HepG2 (cell line): ENCODE results near the gene DHRS12. TPM values are rescaled to one million over a fixed set of nuclear protein-coding genes. Genes with fewer than 3 reads are reported as not detected.

ENCODE experiments used
- ATAC-seq: fragments of 200-7000 bp; cut with Tn5 transposase; 3 replicates; pipeline ENCODE4 v1.9.1; 2020; ENCODE audit warnings: mild to moderate bottlenecking, moderate library complexity
- BruUV-seq: library from RNA; stranded (reverse); fragments of 400-500 nt; replicated peaks from 2 replicates; lab custom pipeline; 2021; lab: Mats Ljungman, UMichigan
- CTCF ChIA-PET: fragments of 300-600 bp; formaldehyde crosslinking; extraction: SDS; loops from one replicate; lab custom pipeline; 2021; ENCODE audit warnings: low total read pairs, inconsistent platforms, low intra/inter-chr PET ratio; lab: Yijun Ruan, JAX
- POLR2A ChIA-PET: fragments of 350-600 bp; sonication (Branson Sonifier 250); formaldehyde crosslinking; loops from one replicate; lab custom pipeline; 2020; ENCODE audit warnings: antibody characterized with exemption, inconsistent platforms; lab: Yijun Ruan, JAX
- DNase-seq: peaks from one replicate; pipeline ENCODE4 v3.0.0-alpha.2; 2015; ENCODE audit warnings: low spot score
- FAIRE-seq: peaks from 3 replicates; lab custom pipeline; 2011; peaks lifted over from hg19 to GRCh38; lab: Jason Lieb, UNC
- H2AFZ ChIP-seq: one replicate; pipeline ENCODE4 v1.6.1; 2011; ENCODE audit warnings: low read length, inconsistent platforms
- H3K27ac ChIP-seq: fragments of 300-600 bp; 3 replicates; pipeline ENCODE4 v1.8.0; 2011; ENCODE audit warnings: mixed run types, mild to moderate bottlenecking, mixed read lengths, low read length, inconsistent platforms; ENCODE audit not compliant: insufficient read depth; ENCODE audit errors: extremely low read length
- H3K27me3 ChIP-seq, 2 experiments: fragments of 200-600 bp in 1 of 2; 2 replicates in 1 of 2; 3 replicates in 1 of 2; pipeline versions ENCODE4 v1.6.0 to v1.8.0; 2011; ENCODE audit warnings: low read length in 2 of 2, mild to moderate bottlenecking in 2 of 2, moderate library complexity in 2 of 2, inconsistent platforms in 1 of 2; ENCODE audit not compliant: insufficient read depth in 2 of 2, control insufficient read depth in 1 of 2
- H3K36me3 ChIP-seq, 2 experiments: fragments of 200-600 bp in 1 of 2; replicated peaks in 1 of 2; 2 replicates in 1 of 2; 3 replicates in 1 of 2; pipeline versions ENCODE4 v1.5.1 to v1.8.0; 2011; ENCODE audit warnings: low read length in 2 of 2, inconsistent platforms in 1 of 2; ENCODE audit not compliant: insufficient read depth in 2 of 2, control insufficient read depth in 1 of 2
- H3K4me1 ChIP-seq: 2 replicates; pipeline ENCODE4 v1.5.1; 2012; ENCODE audit warnings: low read length, inconsistent platforms; ENCODE audit not compliant: insufficient read depth
- H3K4me2 ChIP-seq: 2 replicates; pipeline ENCODE4 v1.6.0; 2011; ENCODE audit warnings: low read depth, low read length, inconsistent platforms
- H3K4me3 ChIP-seq, 3 experiments: fragments of 200-600 bp in 1 of 3; sonication (generic), shearing (Covaris generic) in 1 of 3; replicated peaks in 1 of 3; 2 replicates each; pipeline ENCODE4 v1.5.1; 2011 to 2016; ENCODE audit warnings: low read length in 3 of 3, inconsistent platforms in 2 of 3, low read depth in 2 of 3, mild to moderate bottlenecking in 2 of 3, control low read depth in 1 of 3, mixed read lengths in 1 of 3; ENCODE audit not compliant: insufficient read depth in 1 of 3
- H3K79me2 ChIP-seq: one replicate; pipeline ENCODE4 v1.6.1; 2011; ENCODE audit warnings: low read length, inconsistent platforms; ENCODE audit not compliant: insufficient read depth
- H3K9ac ChIP-seq: 2 replicates; pipeline ENCODE4 v1.6.0; 2011; ENCODE audit warnings: mild to moderate bottlenecking, low read depth, low read length, inconsistent platforms; ENCODE audit not compliant: insufficient read depth
- H3K9me3 ChIP-seq: 2 replicates; pipeline ENCODE4 v1.5.1; 2012; ENCODE audit warnings: mild to moderate bottlenecking, low read length
- H4K20me1 ChIP-seq: 2 replicates; pipeline ENCODE4 v1.6.0; 2011; ENCODE audit warnings: inconsistent platforms, mild to moderate bottlenecking, low read length, moderate library complexity; ENCODE audit not compliant: insufficient read depth
- GFI1 ChIP-seq: sonication (generic); formaldehyde crosslinking; IDR thresholded peaks from 2 replicates; pipeline ENCODE4 v1.5.0; 2020; ENCODE audit warnings: missing genetic modification reagents, mild to moderate bottlenecking, borderline replicate concordance
- NCOA1 ChIP-seq: sonication (generic); formaldehyde crosslinking; IDR thresholded peaks from 2 replicates; pipeline ENCODE4 v1.9.0; 2021; ENCODE audit warnings: missing genetic modification reagents
- NCOR1 ChIP-seq: fragments of 200-600 bp; sonication (generic); IDR thresholded peaks from 2 replicates; pipeline ENCODE4 v1.7.0; 2017; ENCODE audit warnings: antibody characterized with exemption, low read length, borderline replicate concordance
- NR1H2 ChIP-seq: sonication (generic); formaldehyde crosslinking; IDR thresholded peaks from 2 replicates; pipeline ENCODE4 v1.8.1; 2022; ENCODE audit warnings: low read depth, missing genetic modification reagents, borderline replicate concordance
- POLR2G ChIP-seq: fragments of 200-400 bp; formaldehyde crosslinking; IDR thresholded peaks from 2 replicates; pipeline ENCODE4 v1.6.1; 2018; ENCODE audit warnings: mild to moderate bottlenecking, low read depth, low read length, moderate library complexity
- SETDB1 ChIP-seq: sonication (generic); formaldehyde crosslinking; IDR thresholded peaks from 2 replicates; pipeline ENCODE4 v1.5.1; 2020; ENCODE audit warnings: missing genetic modification reagents, mild to moderate bottlenecking, borderline replicate concordance
- ZNF138 ChIP-seq: sonication (generic); formaldehyde crosslinking; IDR thresholded peaks from 2 replicates; pipeline ENCODE4 v1.5.0; 2020; ENCODE audit warnings: mild to moderate bottlenecking, low read depth, missing genetic modification reagents
- ZNF282 ChIP-seq: fragments of 450-650 bp; IDR thresholded peaks from 2 replicates; pipeline ENCODE4 v1.6.1; 2018; ENCODE audit not compliant: partially characterized antibody
- ZNF546 ChIP-seq: sonication (generic); formaldehyde crosslinking; conservative IDR thresholded peaks from 2 replicates; pipeline ENCODE4 v1.8.1; 2023; ENCODE audit warnings: mild to moderate bottlenecking, missing genetic modification reagents
- ZSCAN22 ChIP-seq: sonication (generic); formaldehyde crosslinking; IDR thresholded peaks from 2 replicates; pipeline ENCODE4 v1.4.0; 2020; ENCODE audit warnings: mild to moderate bottlenecking, missing genetic modification reagents
- WGBS: methylation state at CpG from one replicate; pipeline ENCODE4 v1.1.6; 2017; ENCODE audit warnings: low lambda C conversion rate; 5-methylcytosine and 5-hydroxymethylcytosine counted together
- in situ Hi-C: cut with HindIII; loops from 2 replicates; pipeline ENCODE4 v1.10.0; 2017; ENCODE audit warnings: low pct_unique_long_range_greater_than_20kb; ENCODE audit not compliant: extremely low pct_ligation_motif_present
- intact Hi-C: fragments of 100-400 bp; cut with micrococcal nuclease; formaldehyde crosslinking; loops from one replicate; pipeline ENCODE4 v1.10.0; 2022; ENCODE audit not compliant: unreplicated experiment
- polyA plus RNA-seq, 8 experiments: library from polyadenylated mRNA; depleted of rRNA in 3 of 8; stranded (reverse) in 7 of 8; unstranded in 1 of 8; fragments of >200 nt; fragmentation: Illumina TruSeq in 4 of 8; extraction: Trizol in 4 of 8; gene quantifications; 2 replicates each; pipeline versions ENCODE4 v1.2.1 to v1.2.3, GENCODE V29; 2011 to 2016; ENCODE audit warnings: low read depth in 4 of 8, missing spikeins in 1 of 8, mixed read lengths in 1 of 8; ENCODE audit not compliant: insufficient read depth in 1 of 8
- total RNA-seq, 5 experiments: library from RNA; depleted of rRNA; stranded (reverse); fragments of >200 nt; fragmentation: Illumina TruSeq; extraction: Trizol; gene quantifications; 2 replicates each; pipeline ENCODE4 v1.2.3, GENCODE V29; 2016; ENCODE audit warnings: low read depth in 1 of 5
- TF ChIP-seq, protein P1 (sequence below): sonication (generic); formaldehyde crosslinking; IDR thresholded peaks from 2 replicates; pipeline ENCODE4 v1.5.0; 2020; ENCODE audit warnings: mild to moderate bottlenecking, missing genetic modification reagents, borderline replicate concordance
- TF ChIP-seq, protein P2 (sequence below): sonication (generic); formaldehyde crosslinking; IDR thresholded peaks from 2 replicates; pipeline ENCODE4 v1.5.0; 2020; ENCODE audit warnings: mild to moderate bottlenecking, missing genetic modification reagents, moderate library complexity

Gene DHRS12
- total and polyA plus RNA-seq, 2 of the 13 experiments (the other 11 are each of a cell fraction or from before 2014, with no cell fraction given): 7.2 to 8.4 TPM

DNA sequence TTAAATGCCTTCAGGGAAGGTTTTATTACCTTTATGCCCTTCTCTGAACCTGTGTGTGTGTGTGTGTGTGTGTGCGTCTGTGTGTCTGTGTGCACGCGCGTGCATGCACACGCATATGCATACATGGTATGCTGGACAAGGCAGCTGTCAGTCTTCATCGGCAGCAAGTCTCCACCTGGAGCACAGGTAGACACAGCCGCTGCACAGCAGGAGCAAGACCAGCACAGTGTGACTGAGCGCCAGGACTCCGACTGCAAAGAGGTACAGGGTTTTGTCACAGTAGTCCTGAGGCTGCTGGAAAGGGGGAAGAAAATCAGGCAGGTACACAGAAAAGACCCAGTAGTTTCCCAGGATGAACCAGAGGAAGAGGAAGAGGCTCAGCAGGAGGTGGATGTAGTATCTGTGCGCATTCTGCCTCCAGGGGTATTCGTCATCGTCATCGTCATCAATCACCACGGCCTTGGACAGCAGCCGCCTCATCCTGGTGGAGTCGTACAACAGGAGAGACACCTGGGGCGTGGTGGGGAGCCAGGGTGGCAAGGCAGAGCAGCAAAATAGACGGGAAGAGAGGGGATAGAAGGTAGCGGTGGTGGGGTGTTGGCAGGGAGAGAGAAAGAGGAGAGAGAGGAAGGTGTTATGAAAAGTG lies 12.8 kb upstream of the DHRS12 start:
- Histone ChIP-seq H4K20me1 (no peaks in the 10 kb centered on the region), H3K4me1 (peaks cover 14% of the 10 kb centered on the region), H3K36me3 (no peaks in the 10 kb centered on the region)
- POLR2A ChIA-PET: no interaction called here
- WGBS: 83% methylated on average over 19 of the region's 19 CpGs
- TF ChIP-seq NCOR1 (no peak), POLR2G (no peak), NCOA1 (CRISPR knock-in tag) (no peak), ZNF282 (no peak), NR1H2 (no peak), GFI1 (CRISPR knock-in tag) (no peak), ZSCAN22 (no peak), ZNF546 (CRISPR knock-in tag) (no peak), SETDB1 (CRISPR knock-in tag) (no peak), ZNF138 (CRISPR knock-in tag) (no peak)
- TF ChIP-seq, protein P1, sequence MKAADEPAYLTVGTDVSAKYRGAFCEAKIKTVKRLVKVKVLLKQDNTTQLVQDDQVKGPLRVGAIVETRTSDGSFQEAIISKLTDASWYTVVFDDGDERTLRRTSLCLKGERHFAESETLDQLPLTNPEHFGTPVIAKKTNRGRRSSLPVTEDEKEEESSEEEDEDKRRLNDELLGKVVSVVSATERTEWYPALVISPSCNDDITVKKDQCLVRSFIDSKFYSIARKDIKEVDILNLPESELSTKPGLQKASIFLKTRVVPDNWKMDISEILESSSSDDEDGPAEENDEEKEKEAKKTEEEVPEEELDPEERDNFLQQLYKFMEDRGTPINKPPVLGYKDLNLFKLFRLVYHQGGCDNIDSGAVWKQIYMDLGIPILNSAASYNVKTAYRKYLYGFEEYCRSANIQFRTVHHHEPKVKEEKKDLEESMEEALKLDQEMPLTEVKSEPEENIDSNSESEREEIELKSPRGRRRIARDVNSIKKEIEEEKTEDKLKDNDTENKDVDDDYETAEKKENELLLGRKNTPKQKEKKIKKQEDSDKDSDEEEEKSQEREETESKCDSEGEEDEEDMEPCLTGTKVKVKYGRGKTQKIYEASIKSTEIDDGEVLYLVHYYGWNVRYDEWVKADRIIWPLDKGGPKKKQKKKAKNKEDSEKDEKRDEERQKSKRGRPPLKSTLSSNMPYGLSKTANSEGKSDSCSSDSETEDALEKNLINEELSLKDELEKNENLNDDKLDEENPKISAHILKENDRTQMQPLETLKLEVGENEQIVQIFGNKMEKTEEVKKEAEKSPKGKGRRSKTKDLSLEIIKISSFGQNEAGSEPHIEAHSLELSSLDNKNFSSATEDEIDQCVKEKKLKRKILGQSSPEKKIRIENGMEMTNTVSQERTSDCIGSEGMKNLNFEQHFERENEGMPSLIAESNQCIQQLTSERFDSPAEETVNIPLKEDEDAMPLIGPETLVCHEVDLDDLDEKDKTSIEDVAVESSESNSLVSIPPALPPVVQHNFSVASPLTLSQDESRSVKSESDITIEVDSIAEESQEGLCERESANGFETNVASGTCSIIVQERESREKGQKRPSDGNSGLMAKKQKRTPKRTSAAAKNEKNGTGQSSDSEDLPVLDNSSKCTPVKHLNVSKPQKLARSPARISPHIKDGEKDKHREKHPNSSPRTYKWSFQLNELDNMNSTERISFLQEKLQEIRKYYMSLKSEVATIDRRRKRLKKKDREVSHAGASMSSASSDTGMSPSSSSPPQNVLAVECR: no peak
- TF ChIP-seq, protein P2, sequence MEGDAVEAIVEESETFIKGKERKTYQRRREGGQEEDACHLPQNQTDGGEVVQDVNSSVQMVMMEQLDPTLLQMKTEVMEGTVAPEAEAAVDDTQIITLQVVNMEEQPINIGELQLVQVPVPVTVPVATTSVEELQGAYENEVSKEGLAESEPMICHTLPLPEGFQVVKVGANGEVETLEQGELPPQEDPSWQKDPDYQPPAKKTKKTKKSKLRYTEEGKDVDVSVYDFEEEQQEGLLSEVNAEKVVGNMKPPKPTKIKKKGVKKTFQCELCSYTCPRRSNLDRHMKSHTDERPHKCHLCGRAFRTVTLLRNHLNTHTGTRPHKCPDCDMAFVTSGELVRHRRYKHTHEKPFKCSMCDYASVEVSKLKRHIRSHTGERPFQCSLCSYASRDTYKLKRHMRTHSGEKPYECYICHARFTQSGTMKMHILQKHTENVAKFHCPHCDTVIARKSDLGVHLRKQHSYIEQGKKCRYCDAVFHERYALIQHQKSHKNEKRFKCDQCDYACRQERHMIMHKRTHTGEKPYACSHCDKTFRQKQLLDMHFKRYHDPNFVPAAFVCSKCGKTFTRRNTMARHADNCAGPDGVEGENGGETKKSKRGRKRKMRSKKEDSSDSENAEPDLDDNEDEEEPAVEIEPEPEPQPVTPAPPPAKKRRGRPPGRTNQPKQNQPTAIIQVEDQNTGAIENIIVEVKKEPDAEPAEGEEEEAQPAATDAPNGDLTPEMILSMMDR: no peak
- TF ChIP-seq, all 625 proteins: peak for 0
- no TSS peak for BruUV-seq
- intact Hi-C loops (no loop called here), in situ Hi-C loops (loop anchor here (10.0 kb wide), 1 partner anchor 308 kb away; the partner anchor contains the start of gene NEK5)
- CTCF ChIA-PET: no interaction called here
- Histone ChIP-seq H3K9me3 (no peaks in the 10 kb centered on the region), H3K4me2 (no peak overlapping the region), H3K27ac (no peak overlapping the region), H3K9ac (no peak overlapping the region), H3K4me3 (no peak overlapping the region), H2AFZ (no peak overlapping the region), H3K27me3 (no peaks in the 10 kb centered on the region), H3K79me2 (no peaks in the 10 kb centered on the region)
- no peak for ATAC-seq
- DNase-seq: no peak
- no peak for FAIRE-seq
